GM12891 (cell line): Measurements from ENCODE around the gene HIPK1.

Experiments
- POLR2A ChIP-seq: IDR thresholded peaks from 2 replicates; pipeline ENCODE4 v1.6.1; 2011; ENCODE audit warnings: low read depth, low read length, control low read depth
- SPI1 ChIP-seq: IDR thresholded peaks from 2 replicates; pipeline ENCODE4 v1.6.1; 2011; ENCODE audit warnings: low read depth, low read length, control low read depth
- TAF1 ChIP-seq: IDR thresholded peaks from 2 replicates; pipeline ENCODE4 v1.6.1; 2011; ENCODE audit warnings: low read depth, low read length, control low read depth

DNA sequence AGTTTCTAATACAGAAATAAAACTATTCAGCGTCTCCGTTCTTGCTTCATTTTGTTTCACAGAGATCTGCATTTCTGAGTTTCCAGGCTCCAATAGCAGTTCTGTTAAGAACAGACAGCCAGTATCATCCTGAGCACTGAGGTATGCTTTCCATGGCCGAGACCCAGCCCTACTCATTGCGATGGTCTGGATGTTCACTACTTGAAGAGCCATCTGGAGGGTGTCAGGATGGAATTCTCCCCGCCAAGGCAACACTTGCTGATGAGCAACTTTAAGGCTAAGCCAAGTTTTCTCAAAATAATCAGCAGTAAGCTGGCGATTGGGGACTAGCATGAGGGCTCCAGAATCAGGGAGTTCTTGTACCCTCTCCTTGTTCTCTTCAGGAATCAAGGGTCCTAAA, 34.0 kb upstream of the HIPK1 start:
- TF ChIP-seq TAF1 (no peak), SPI1 (no peak), POLR2A (no peak)
